HepG2 (cell line): Measurements from ENCODE around the gene ZSWIM7. TPM values are rescaled to one million over a fixed set of nuclear protein-coding genes. Genes with fewer than 3 reads are reported as not detected.

Experiments
- ELF1 ChIP-seq: sonication (generic); formaldehyde crosslinking; IDR thresholded peaks from 2 replicates; pipeline ENCODE4 v1.4.0; 2020; ENCODE audit warnings: missing genetic modification reagents
- EP300 ChIP-seq, 3 experiments: sonication (generic) in 1 of 3; formaldehyde crosslinking in 1 of 3; IDR thresholded peaks; 2 replicates each; pipeline versions ENCODE4 v1.5.1 to v1.6.1; 2011 to 2020; ENCODE audit warnings: low read depth in 2 of 3, low read length in 2 of 3, borderline replicate concordance in 1 of 3, improper control_type of control experiment in 1 of 3, mild to moderate bottlenecking in 1 of 3, missing genetic modification reagents in 1 of 3, moderate library complexity in 1 of 3
- HMG20A ChIP-seq: IDR thresholded peaks from 2 replicates; pipeline ENCODE4 v1.6.1; 2016; ENCODE audit warnings: borderline replicate concordance
- KDM5A ChIP-seq: fragments of 200-600 bp; sonication (generic); IDR thresholded peaks from 2 replicates; pipeline ENCODE4 v1.7.0; 2018; ENCODE audit warnings: antibody characterized with exemption, mild to moderate bottlenecking, low read length, borderline replicate concordance
- MBD4 ChIP-seq: IDR thresholded peaks from 2 replicates; pipeline ENCODE4 v1.6.1; 2012; ENCODE audit warnings: low read length, inconsistent platforms, borderline replicate concordance
- MZF1 ChIP-seq: sonication (generic); formaldehyde crosslinking; IDR thresholded peaks from 2 replicates; pipeline ENCODE4 v1.8.1; 2023; ENCODE audit warnings: mild to moderate bottlenecking, missing genetic modification reagents, borderline replicate concordance
- NRL ChIP-seq: sonication (generic); formaldehyde crosslinking; IDR thresholded peaks from 2 replicates; pipeline ENCODE4 v1.5.0; 2020; ENCODE audit warnings: missing genetic modification reagents, mild to moderate bottlenecking, moderate library complexity, borderline replicate concordance
- RXRB ChIP-seq: IDR thresholded peaks from 2 replicates; pipeline ENCODE4 v1.6.1; 2016; ENCODE audit warnings: borderline replicate concordance, missing genetic modification reagents, missing compliant biosample characterization
- SP2 ChIP-seq: sonication (generic); formaldehyde crosslinking; IDR thresholded peaks from 2 replicates; pipeline ENCODE4 v1.5.1; 2020; ENCODE audit warnings: mild to moderate bottlenecking, missing genetic modification reagents
- SP5 ChIP-seq: IDR thresholded peaks from 2 replicates; pipeline ENCODE4 v1.6.1; 2016; ENCODE audit warnings: low read depth, borderline replicate concordance
- TEAD3 ChIP-seq: optimal IDR thresholded peaks from 2 replicates; pipeline ENCODE3; 2016; ENCODE audit warnings: borderline replicate concordance
- ZBTB40 ChIP-seq, 2 experiments: fragments of 450-650 bp in 1 of 2; sonication (generic) in 1 of 2; formaldehyde crosslinking in 1 of 2; IDR thresholded peaks; 2 replicates each; pipeline versions ENCODE4 v1.6.1 to v1.8.0; 2016 to 2022; ENCODE audit warnings: antibody characterized with exemption in 1 of 2, mild to moderate bottlenecking in 1 of 2, missing genetic modification reagents in 1 of 2
- ZC3H4 ChIP-seq: sonication (generic); formaldehyde crosslinking; IDR thresholded peaks from 2 replicates; pipeline ENCODE4 v1.4.0; 2020; ENCODE audit warnings: missing genetic modification reagents, borderline replicate concordance
- ZFP37 ChIP-seq: sonication (generic); formaldehyde crosslinking; IDR thresholded peaks from 2 replicates; pipeline ENCODE4 v1.4.0; 2020; ENCODE audit warnings: missing genetic modification reagents, borderline replicate concordance
- ZNF160 ChIP-seq: sonication (generic); formaldehyde crosslinking; IDR thresholded peaks from 2 replicates; pipeline ENCODE4 v1.8.0; 2022; ENCODE audit warnings: mild to moderate bottlenecking, inconsistent platforms, missing genetic modification reagents
- ZNF501 ChIP-seq: sonication (generic); formaldehyde crosslinking; IDR thresholded peaks from 2 replicates; pipeline ENCODE4 v1.5.1; 2020; ENCODE audit warnings: mild to moderate bottlenecking, moderate library complexity, missing genetic modification reagents
- ZNF720 ChIP-seq: sonication (generic); formaldehyde crosslinking; IDR thresholded peaks from 2 replicates; pipeline ENCODE4 v1.4.0; 2020; ENCODE audit warnings: missing genetic modification reagents
- ZNF878 ChIP-seq: sonication (generic); formaldehyde crosslinking; IDR thresholded peaks from 2 replicates; pipeline ENCODE4 v1.8.1; 2023; ENCODE audit warnings: mild to moderate bottlenecking, missing genetic modification reagents, moderate library complexity
- polyA plus RNA-seq, 8 experiments: library from polyadenylated mRNA; depleted of rRNA in 3 of 8; stranded (reverse) in 7 of 8; unstranded in 1 of 8; fragments of >200 nt; fragmentation: Illumina TruSeq in 4 of 8; extraction: Trizol in 4 of 8; gene quantifications; 2 replicates each; pipeline versions ENCODE4 v1.2.1 to v1.2.3, GENCODE V29; 2011 to 2016; ENCODE audit warnings: low read depth in 4 of 8, missing spikeins in 1 of 8, mixed read lengths in 1 of 8; ENCODE audit not compliant: insufficient read depth in 1 of 8
- total RNA-seq, 5 experiments: library from RNA; depleted of rRNA; stranded (reverse); fragments of >200 nt; fragmentation: Illumina TruSeq; extraction: Trizol; gene quantifications; 2 replicates each; pipeline ENCODE4 v1.2.3, GENCODE V29; 2016; ENCODE audit warnings: low read depth in 1 of 5
- TF ChIP-seq, protein P1 (sequence below): sonication (generic); formaldehyde crosslinking; IDR thresholded peaks from 2 replicates; pipeline ENCODE4 v1.4.0; 2020; ENCODE audit warnings: missing genetic modification reagents

The ZSWIM7 gene
- total and polyA plus RNA-seq, 2 of the 13 experiments (the other 11 are each of a cell fraction or from before 2014, with no cell fraction given) = 13.1 to 28.1 TPM

DNA sequence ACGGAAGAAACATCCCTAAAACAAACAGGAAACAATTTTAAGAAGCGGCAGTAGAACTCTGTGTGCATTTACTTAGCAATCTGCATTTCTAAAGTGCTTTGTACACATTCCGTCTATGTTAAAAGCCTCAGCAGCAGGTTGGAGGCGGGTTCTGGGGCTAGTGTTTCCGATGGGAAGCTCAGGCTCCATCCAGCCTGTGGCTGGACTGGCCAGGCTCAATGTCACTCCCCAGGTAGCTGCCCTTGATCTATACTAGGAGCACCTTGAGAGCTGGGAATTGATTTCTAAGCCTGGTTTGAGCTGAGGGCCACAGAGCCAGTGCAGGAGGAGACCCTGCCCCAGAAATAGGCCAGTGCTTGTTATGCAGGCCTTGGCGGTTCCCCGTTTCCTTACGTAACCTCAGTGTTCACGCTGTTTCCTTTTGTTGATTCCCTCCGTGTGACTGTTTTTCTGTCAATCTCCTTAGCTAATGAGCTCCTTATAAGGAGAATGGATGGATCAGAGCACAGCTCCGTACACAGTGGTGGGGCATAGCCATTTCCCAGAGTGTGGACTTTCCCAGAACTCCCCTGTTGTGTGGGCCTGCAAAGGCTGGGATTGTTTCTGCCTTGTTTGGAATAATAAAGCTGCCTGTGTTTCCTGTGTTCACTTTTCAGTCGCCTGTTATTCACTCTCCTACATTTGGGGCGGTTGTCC, 33.2 kb downstream of the ZSWIM7 start (continued):
- no peak; the same call in 1 of the 2 replicates for TF ChIP-seq ZBTB40 (IDR thresholded peaks at IDR 0.05)
- TF ChIP-seq ZBTB40 (CRISPR knock-in tag; IDR thresholded peaks at IDR 0.05) = peak; percentile 95
- peak; percentile 53; the same call in 1 of the 2 replicates for TF ChIP-seq NRL (CRISPR knock-in tag)
- no peak for TF ChIP-seq KDM5A
- TF ChIP-seq EP300 (IDR thresholded peaks at IDR 0.05; ENCODE audit: low read depth in 2 of 2, low read length in 2 of 2) = peak in 1 of 2 experiments; percentile 23; a peak in 1 of 4 replicates
- no peak for TF ChIP-seq EP300 (CRISPR knock-in tag; IDR thresholded peaks at IDR 0.05; ENCODE audit: borderline replicate concordance)
- peak; percentile 69; the same call in 1 of the 2 replicates for TF ChIP-seq ZNF501 (CRISPR knock-in tag)
- TF ChIP-seq, protein P1, sequence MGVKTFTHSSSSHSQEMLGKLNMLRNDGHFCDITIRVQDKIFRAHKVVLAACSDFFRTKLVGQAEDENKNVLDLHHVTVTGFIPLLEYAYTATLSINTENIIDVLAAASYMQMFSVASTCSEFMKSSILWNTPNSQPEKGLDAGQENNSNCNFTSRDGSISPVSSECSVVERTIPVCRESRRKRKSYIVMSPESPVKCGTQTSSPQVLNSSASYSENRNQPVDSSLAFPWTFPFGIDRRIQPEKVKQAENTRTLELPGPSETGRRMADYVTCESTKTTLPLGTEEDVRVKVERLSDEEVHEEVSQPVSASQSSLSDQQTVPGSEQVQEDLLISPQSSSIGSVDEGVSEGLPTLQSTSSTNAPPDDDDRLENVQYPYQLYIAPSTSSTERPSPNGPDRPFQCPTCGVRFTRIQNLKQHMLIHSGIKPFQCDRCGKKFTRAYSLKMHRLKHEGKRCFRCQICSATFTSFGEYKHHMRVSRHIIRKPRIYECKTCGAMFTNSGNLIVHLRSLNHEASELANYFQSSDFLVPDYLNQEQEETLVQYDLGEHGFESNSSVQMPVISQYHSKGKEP (CRISPR knock-in tag) = no peak
- peak; percentile 68 for TF ChIP-seq TEAD3 (CRISPR knock-in tag)
- no peak for TF ChIP-seq MZF1
- TF ChIP-seq ZC3H4 = no peak
- no peak for TF ChIP-seq MBD4
- no peak for TF ChIP-seq ZFP37 (CRISPR knock-in tag)
- no peak for TF ChIP-seq SP5 (CRISPR knock-in tag)
- TF ChIP-seq RXRB (CRISPR knock-in tag) = peak; percentile 51; the same call in 1 of the 2 replicates
- TF ChIP-seq ZNF878 = no peak
- peak; percentile 55; the same call in 1 of the 2 replicates for TF ChIP-seq HMG20A (CRISPR knock-in tag)
- peak; percentile 80 for TF ChIP-seq SP2 (CRISPR knock-in tag)
- TF ChIP-seq ZNF720 (CRISPR knock-in tag) = no peak
- no peak for TF ChIP-seq ZNF160 (CRISPR knock-in tag)
- TF ChIP-seq ELF1 (CRISPR knock-in tag) = 0 out of 2 replicates have a peak, but pooled peaks have one; percentile 22
